Choroid plexus epithelial cell (primary cell): Measurements from ENCODE around the gene CDKN2B-AS1.
A peak's percentile ranks its signal among the peaks of the same experiment; 100 is the strongest.

Source experiments
- DNase-seq: peaks from one replicate; pipeline ENCODE4 v3.0.0-alpha.2; 2010; ENCODE audit warnings: low read depth
- H3K4me3 ChIP-seq: 2 replicates; pipeline ENCODE4 v1.5.1; 2011; ENCODE audit warnings: low read depth, mild to moderate bottlenecking, control low read depth, low read length, moderate library complexity
- CTCF ChIP-seq: conservative IDR thresholded peaks from 2 replicates; pipeline ENCODE4 v1.5.1; 2011; ENCODE audit warnings: low read depth, mild to moderate bottlenecking, control low read depth, inconsistent platforms, low read length, moderate library complexity

CDKN2B-AS1 gene

DNA sequence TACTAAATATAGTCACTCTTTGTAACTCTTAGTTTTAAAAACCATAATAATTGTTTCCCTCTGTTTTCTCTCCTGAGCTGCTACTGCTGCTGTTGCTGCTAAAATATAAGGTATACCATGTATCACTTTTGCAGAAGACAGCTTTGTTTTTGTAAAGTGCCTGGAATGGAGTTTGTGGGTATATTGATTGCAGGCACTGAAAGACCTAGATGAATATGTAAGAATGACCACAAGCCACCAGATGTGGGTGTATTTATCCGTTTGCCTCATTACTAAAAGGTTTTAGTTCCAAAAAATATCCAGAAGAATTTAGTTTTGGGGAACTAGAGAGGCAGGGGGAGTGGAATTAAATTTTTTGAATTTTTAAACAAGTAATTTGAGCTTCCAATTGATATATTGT is 165.6 kb downstream of the CDKN2B-AS1 start:
- TF ChIP-seq CTCF = no peak
- DNase-seq = peak; percentile 60
- H3K4me3 ChIP-seq = no peak overlapping the region

- TF ChIP-seq CTCF = no peak
- H3K4me3 ChIP-seq = no peak overlapping the region
- DNase-seq = no peak
Measured at GRCh38 chr9:22165144-22165543, 170.6 kb downstream of the CDKN2B-AS1 start.

- H3K4me3 ChIP-seq = no peak overlapping the region
- no peak for TF ChIP-seq CTCF
- DNase-seq = peak; percentile 71
Measured at GRCh38 chr9:22169243-22169642, 174.7 kb downstream of the CDKN2B-AS1 start.

DNA sequence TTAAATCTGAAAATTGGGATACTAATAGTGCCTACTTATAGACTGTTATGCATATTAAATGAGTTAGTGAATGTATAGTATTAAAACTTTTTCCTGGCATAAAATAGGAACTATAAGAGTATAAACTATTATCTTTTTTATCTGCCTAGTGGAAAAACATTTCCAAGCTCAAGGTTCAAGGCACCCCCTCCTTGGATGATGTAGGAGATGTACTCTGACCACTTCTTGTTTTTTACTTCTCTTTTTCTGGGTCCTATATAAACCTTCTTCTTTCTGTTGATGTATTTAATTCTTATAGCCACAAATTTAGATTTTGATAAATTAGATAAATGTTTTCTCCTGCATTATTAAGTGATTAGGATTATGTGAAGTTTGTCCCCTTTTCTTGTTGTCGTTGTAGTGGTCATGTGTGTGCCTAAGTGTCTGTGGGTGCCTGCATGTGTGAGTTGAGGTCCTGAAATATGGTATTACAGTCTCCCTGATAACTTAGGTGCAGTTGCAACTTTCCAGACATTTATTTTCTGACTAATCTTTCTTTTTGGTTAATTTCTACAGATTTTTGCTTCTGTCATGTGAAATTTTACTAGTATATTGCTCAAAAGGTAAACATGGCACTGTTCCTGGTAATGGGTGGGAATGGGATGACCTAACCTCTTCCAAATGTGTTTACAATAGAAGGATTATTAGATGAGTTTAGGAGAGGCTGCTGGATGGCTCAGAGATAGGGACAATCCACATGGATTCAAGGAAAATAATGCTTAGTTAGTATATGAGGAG is 175.3 kb downstream of the CDKN2B-AS1 start:
- peak; percentile 66 for DNase-seq
- no peak for TF ChIP-seq CTCF
- no peak overlapping the region for H3K4me3 ChIP-seq
